HG02588 (cell line): ENCODE data around the gene LITAF.
A peak's percentile ranks its signal among the peaks of the same experiment; 100 is the strongest.

Experiments used
- ATAC-seq: cut with Tn5 transposase; IDR thresholded peaks from one replicate; pipeline ENCODE4 v1.9.1; 2021; ENCODE audit warnings: mild to moderate bottlenecking, moderate library complexity; ENCODE audit not compliant: unreplicated experiment

LITAF gene

GRCh38 chr16:11586856-11587642 lies at the start of gene LITAF:
LITAF (minus strand) TSS chr16:11586919; CDS start chr16:11556730, 30,189 bp downstream.
- ATAC-seq: peak; percentile 49

- ATAC-seq: no peak
Measured at GRCh38 chr16:11636172-11636721, 49.5 kb upstream of the LITAF start.

GRCh38 chr16:11635679-11636171 lies 49.0 kb upstream of the LITAF start:
- ATAC-seq: no peak

- no peak for ATAC-seq
Measured at GRCh38 chr16:11635113-11635652, 48.5 kb upstream of the LITAF start.

- no peak for ATAC-seq
Measured at GRCh38 chr16:11634312-11634711, 47.6 kb upstream of the LITAF start.

GRCh38 chr16:11633113-11633512 lies 46.4 kb upstream of the LITAF start:
- ATAC-seq: no peak

GRCh38 chr16:11632455-11632939 lies 45.8 kb upstream of the LITAF start:
- no peak for ATAC-seq

GRCh38 chr16:11631214-11631613 lies 44.5 kb upstream of the LITAF start:
- no peak for ATAC-seq

- ATAC-seq: no peak
Measured at GRCh38 chr16:11630768-11631056, 44.0 kb upstream of the LITAF start.

- no peak for ATAC-seq
Measured at GRCh38 chr16:11630046-11630767, 43.5 kb upstream of the LITAF start.

GRCh38 chr16:11629071-11630030 lies 42.6 kb upstream of the LITAF start:
- ATAC-seq: no peak

- no peak for ATAC-seq
Measured at GRCh38 chr16:11627822-11628457, 41.2 kb upstream of the LITAF start.

- ATAC-seq: no peak
Measured at GRCh38 chr16:11627292-11627663, 40.6 kb upstream of the LITAF start.

GRCh38 chr16:11626657-11627291 lies 40.1 kb upstream of the LITAF start:
- ATAC-seq: no peak

- ATAC-seq: no peak
Measured at GRCh38 chr16:11625769-11626168, 39.0 kb upstream of the LITAF start.

- ATAC-seq: no peak
Measured at GRCh38 chr16:11624636-11625607, 38.2 kb upstream of the LITAF start.

GRCh38 chr16:11624205-11624604 lies 37.5 kb upstream of the LITAF start:
- ATAC-seq: no peak

GRCh38 chr16:11621920-11622651 lies 35.4 kb upstream of the LITAF start:
- ATAC-seq: no peak
